Esophagus muscularis mucosa (tissue), 4 donors: ENCODE measurements around the gene TUT7. TPM values are rescaled to one million over a fixed set of nuclear protein-coding genes. Genes with fewer than 3 reads are reported as not detected.

Experiments used
- DNase-seq: peaks from one replicate; pipeline ENCODE4 v3.0.0-alpha.2; 2017; ENCODE audit errors: extremely low spot score
- H3K27ac ChIP-seq, 4 donors: fragments of 200-600 bp; sonication (generic); replicated peaks in 1 of 4; 1 replicate in 3 of 4; 2 replicates in 1 of 4; pipeline ENCODE4 v1.5.1; 2016 to 2019; ENCODE audit warnings: mild to moderate bottlenecking in 1 of 4
- H3K27me3 ChIP-seq, 4 donors: fragments of 200-600 bp; sonication (generic); one replicate each; pipeline versions ENCODE4 v1.5.1 to v1.6.0; 2016 to 2019
- H3K36me3 ChIP-seq, 4 donors: fragments of 200-600 bp; sonication (generic); one replicate each; pipeline ENCODE4 v1.5.1; 2016 to 2019
- H3K4me1 ChIP-seq, 4 donors: fragments of 200-600 bp; sonication (generic); one replicate each; pipeline ENCODE4 v1.5.1; 2016 to 2019
- H3K4me3 ChIP-seq, 4 donors: fragments of 200-600 bp; sonication (generic); 1 replicate in 2 of 4; 2 replicates in 2 of 4; pipeline ENCODE4 v1.5.1; 2016 to 2019; ENCODE audit warnings: mild to moderate bottlenecking in 4 of 4, moderate library complexity in 1 of 4
- H3K9me3 ChIP-seq, 4 donors: fragments of 200-600 bp; sonication (generic); 1 replicate in 3 of 4; 2 replicates in 1 of 4; pipeline ENCODE4 v1.5.1; 2016 to 2019
- EP300 ChIP-seq: sonication (generic); formaldehyde crosslinking; IDR thresholded peaks from one replicate; pipeline ENCODE4 v1.6.1; 2017; ENCODE audit warnings: antibody characterized with exemption
- POLR2A ChIP-seq: fragments of 450-650 bp; IDR thresholded peaks from one replicate; pipeline ENCODE4 v1.6.1; 2017; ENCODE audit warnings: antibody characterized with exemption, moderate library complexity, mild to moderate bottlenecking, low read depth
- POLR2AphosphoS5 ChIP-seq, 2 donors: sonication (generic); formaldehyde crosslinking; IDR thresholded peaks; one replicate each; pipeline ENCODE4 v1.6.1; 2017; ENCODE audit warnings: antibody characterized with exemption in 2 of 2
- WGBS: methylation state at CpG from one replicate; pipeline ENCODE4 v1.1.5; 2018; 5-methylcytosine and 5-hydroxymethylcytosine counted together
- intact Hi-C: fragments of 100-400 bp; cut with DNase I; formaldehyde crosslinking; loops from one replicate; pipeline ENCODE4 v1.15.1; 2023
- total RNA-seq, 4 donors: library from RNA; depleted of rRNA; stranded (reverse); fragments of >200 nt; gene quantifications; one replicate each; pipeline versions ENCODE4 v1.1.0 to v1.2.1, GENCODE V29; 2016
- TF ChIP-seq, protein P1 (sequence below), 3 experiments: fragments of 200-600 bp in 2 of 3; fragments of 450-650 bp in 1 of 3; sonication (generic) in 2 of 3; IDR thresholded peaks; one replicate each; pipeline ENCODE4 v1.5.1; 2017 to 2019; ENCODE audit warnings: antibody characterized with exemption in 3 of 3, mild to moderate bottlenecking in 2 of 3, moderate library complexity in 1 of 3

The TUT7 gene
- total RNA-seq, 4 donors from 2014 or later: 24.5 to 33.0 (median 30.9) TPM

DNA sequence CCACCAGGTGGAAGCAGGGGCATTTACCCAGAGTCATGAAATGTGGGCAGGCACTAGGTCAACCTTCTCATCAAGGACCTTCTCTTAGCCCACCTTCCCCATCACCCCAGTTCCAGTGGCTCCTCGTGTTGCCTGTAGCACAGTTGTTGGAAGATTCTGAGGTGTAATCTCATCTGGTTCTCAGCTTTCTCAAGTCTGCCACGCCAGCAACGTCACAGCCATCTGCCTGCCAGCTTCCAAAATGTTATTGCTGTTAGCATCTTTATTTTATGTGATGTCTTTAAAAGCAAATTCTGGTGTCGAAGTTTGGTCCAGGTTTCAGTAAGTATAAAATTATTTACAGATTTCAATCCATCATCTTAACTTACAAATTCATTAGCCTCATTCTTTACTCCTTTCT is 105.5 kb downstream of the TUT7 start:
- Histone ChIP-seq H3K27ac (no peak overlapping the region), H3K4me1 (no peaks in the 10 kb centered on the region), H3K9me3 (no peaks in the 10 kb centered on the region), H3K27me3 (no peaks in the 10 kb centered on the region), H3K4me3 (no peak overlapping the region), H3K36me3 (no peaks in the 10 kb centered on the region)
- 89% methylated on average over 4 of the region's 4 CpGs for WGBS
- intact Hi-C loops: no loop called here
- no peak for DNase-seq
- TF ChIP-seq POLR2AphosphoS5 (IDR thresholded peaks at IDR 0.05) (no peak), POLR2A (no peak), EP300 (no peak)
- TF ChIP-seq, protein P1, sequence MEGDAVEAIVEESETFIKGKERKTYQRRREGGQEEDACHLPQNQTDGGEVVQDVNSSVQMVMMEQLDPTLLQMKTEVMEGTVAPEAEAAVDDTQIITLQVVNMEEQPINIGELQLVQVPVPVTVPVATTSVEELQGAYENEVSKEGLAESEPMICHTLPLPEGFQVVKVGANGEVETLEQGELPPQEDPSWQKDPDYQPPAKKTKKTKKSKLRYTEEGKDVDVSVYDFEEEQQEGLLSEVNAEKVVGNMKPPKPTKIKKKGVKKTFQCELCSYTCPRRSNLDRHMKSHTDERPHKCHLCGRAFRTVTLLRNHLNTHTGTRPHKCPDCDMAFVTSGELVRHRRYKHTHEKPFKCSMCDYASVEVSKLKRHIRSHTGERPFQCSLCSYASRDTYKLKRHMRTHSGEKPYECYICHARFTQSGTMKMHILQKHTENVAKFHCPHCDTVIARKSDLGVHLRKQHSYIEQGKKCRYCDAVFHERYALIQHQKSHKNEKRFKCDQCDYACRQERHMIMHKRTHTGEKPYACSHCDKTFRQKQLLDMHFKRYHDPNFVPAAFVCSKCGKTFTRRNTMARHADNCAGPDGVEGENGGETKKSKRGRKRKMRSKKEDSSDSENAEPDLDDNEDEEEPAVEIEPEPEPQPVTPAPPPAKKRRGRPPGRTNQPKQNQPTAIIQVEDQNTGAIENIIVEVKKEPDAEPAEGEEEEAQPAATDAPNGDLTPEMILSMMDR (IDR thresholded peaks at IDR 0.05): no peak

DNA sequence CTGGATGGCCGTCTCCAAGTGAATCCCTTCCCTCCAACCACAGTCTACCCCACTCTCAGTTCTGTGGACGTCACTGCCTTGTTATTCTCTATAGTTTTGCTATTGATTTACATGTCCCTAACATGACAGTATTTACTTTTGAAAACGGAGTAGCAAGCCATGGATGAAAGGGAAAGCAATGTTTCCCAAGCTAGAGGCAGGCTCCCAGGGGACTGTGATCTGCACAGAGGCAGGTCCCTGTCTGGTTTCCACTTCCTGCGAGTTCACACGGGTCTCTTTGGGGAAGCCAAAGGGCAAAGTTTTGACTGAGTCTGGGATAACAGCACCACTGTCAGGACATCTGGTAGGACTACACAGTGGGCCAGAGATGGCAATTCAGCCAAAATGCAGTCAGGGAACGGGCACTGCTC is 107.5 kb downstream of the TUT7 start:
- TF ChIP-seq, protein P1 (IDR thresholded peaks at IDR 0.05): no peak
- TF ChIP-seq EP300: no peak
- TF ChIP-seq POLR2AphosphoS5 (IDR thresholded peaks at IDR 0.05): no peak
- no peak for TF ChIP-seq POLR2A
- Histone ChIP-seq H3K36me3 (no peaks in the 10 kb centered on the region), H3K4me3 (no peak overlapping the region), H3K27me3 (no peaks in the 10 kb centered on the region), H3K27ac (no peak overlapping the region), H3K4me1 (peaks cover 0 to 6% (median 0%) of the 10 kb centered on the region in 4 donors), H3K9me3 (no peaks in the 10 kb centered on the region)
- DNase-seq: no peak
- intact Hi-C loops: no loop called here
- 55% methylated on average over 6 of the region's 6 CpGs for WGBS

DNA sequence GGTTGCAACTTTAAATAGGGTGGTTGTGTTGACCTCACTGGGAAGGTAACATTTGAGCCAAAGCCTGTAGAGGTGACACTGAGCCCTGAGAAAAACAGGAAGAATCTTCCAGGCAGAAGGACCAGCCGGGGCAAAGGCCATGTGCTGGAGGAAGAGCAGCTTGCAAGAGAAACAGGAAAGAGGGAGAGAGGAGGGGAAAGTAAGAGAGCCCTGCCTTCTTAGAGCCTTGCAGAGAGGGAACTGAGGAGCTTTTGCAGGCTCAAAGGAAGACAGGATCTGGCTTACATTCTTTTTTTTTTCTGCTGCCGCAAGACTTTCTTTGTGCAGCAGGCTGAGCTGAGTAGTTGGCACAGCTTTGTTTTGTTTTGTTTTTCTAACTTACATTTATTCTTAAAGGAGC is 112.1 kb downstream of the TUT7 start:
- Histone ChIP-seq H3K36me3 (no peaks in the 10 kb centered on the region), H3K9me3 (no peaks in the 10 kb centered on the region), H3K4me1 (peaks cover 0 to 6% (median 0%) of the 10 kb centered on the region in 4 donors), H3K27ac (no peak overlapping the region), H3K4me3 (no peak overlapping the region), H3K27me3 (no peaks in the 10 kb centered on the region)
- peak; percentile 55 for DNase-seq
- TF ChIP-seq POLR2A (no peak), EP300 (no peak), POLR2AphosphoS5 (IDR thresholded peaks at IDR 0.05) (no peak)
- TF ChIP-seq, protein P1 (IDR thresholded peaks at IDR 0.05): no peak
- 25% methylated on average over 2 of the region's 2 CpGs for WGBS
- intact Hi-C loops: no loop called here

DNA sequence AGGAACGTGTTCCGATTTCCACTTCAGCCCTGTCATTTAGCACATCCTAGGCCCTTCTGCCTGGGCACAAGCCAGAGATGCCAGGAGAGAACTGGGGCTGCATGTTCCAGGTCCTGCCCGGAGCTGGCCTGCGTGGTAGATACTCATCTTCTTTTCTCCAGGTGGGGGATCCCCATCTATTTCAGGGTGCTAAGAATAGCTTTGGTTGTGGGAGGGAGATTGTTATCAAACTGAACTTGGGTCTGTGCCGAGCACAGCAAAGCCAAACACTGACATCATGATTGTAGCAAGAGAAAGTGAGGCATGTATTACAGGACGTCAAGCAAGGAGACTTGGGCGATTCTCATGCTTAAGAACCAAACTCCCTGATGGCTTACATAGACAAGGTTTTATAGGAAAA is 113.0 kb downstream of the TUT7 start:
- no peaks in the 10 kb centered on the region for H3K9me3 ChIP-seq
- H3K4me1 ChIP-seq: peaks cover 0 to 6% (median 0%) of the 10 kb centered on the region in 4 donors
- TF ChIP-seq POLR2AphosphoS5 (IDR thresholded peaks at IDR 0.05): no peak
- TF ChIP-seq EP300: no peak
- TF ChIP-seq, protein P1 (IDR thresholded peaks at IDR 0.05): no peak
- no peak for TF ChIP-seq POLR2A
- H3K27ac ChIP-seq: no peak overlapping the region
- intact Hi-C loops: no loop called here
- H3K36me3 ChIP-seq: no peaks in the 10 kb centered on the region
- H3K27me3 ChIP-seq: no peaks in the 10 kb centered on the region
- H3K4me3 ChIP-seq: no peak overlapping the region
- WGBS: 79% methylated on average over 7 of the region's 7 CpGs
- DNase-seq: peak; percentile 47
